Muscle layer of duodenum (tissue), 2 donors: Measurements from ENCODE around the gene C22orf31.
"Not testable (repeated sequence)": the region's sequence is repeated elsewhere in the genome, so short reads cannot be mapped to it uniquely, and the experiment has no call there.

Experiments used
- H3K27ac ChIP-seq: one replicate; pipeline ENCODE4 v1.7.0; 2013; ENCODE audit warnings: mild to moderate bottlenecking, low read length
- H3K27me3 ChIP-seq: one replicate; pipeline ENCODE4 v1.7.0; 2013; ENCODE audit warnings: low read depth, mild to moderate bottlenecking, control low read depth, low read length
- H3K36me3 ChIP-seq, 2 donors: one replicate each; pipeline ENCODE4 v1.7.0; 2013; ENCODE audit warnings: low read length in 2 of 2, control low read depth in 1 of 2, mild to moderate bottlenecking in 1 of 2; ENCODE audit not compliant: insufficient read depth in 2 of 2, control insufficient read depth in 1 of 2
- H3K4me1 ChIP-seq, 2 donors: one replicate each; pipeline ENCODE4 v1.7.0; 2013; ENCODE audit warnings: low read length in 2 of 2, mild to moderate bottlenecking in 2 of 2, control low read depth in 1 of 2, moderate library complexity in 1 of 2; ENCODE audit not compliant: insufficient read depth in 2 of 2, control insufficient read depth in 1 of 2
- H3K4me3 ChIP-seq, 2 donors: one replicate each; pipeline ENCODE4 v1.7.0; 2013; ENCODE audit warnings: low read length in 2 of 2, low read depth in 1 of 2, mild to moderate bottlenecking in 1 of 2
- H3K9me3 ChIP-seq, 2 donors: one replicate each; pipeline ENCODE4 v1.7.0; 2013; ENCODE audit warnings: low read length in 2 of 2, control low read depth in 1 of 2, mild to moderate bottlenecking in 1 of 2; ENCODE audit not compliant: control insufficient read depth in 1 of 2
- donor health status: healthy.

The C22orf31 gene

DNA sequence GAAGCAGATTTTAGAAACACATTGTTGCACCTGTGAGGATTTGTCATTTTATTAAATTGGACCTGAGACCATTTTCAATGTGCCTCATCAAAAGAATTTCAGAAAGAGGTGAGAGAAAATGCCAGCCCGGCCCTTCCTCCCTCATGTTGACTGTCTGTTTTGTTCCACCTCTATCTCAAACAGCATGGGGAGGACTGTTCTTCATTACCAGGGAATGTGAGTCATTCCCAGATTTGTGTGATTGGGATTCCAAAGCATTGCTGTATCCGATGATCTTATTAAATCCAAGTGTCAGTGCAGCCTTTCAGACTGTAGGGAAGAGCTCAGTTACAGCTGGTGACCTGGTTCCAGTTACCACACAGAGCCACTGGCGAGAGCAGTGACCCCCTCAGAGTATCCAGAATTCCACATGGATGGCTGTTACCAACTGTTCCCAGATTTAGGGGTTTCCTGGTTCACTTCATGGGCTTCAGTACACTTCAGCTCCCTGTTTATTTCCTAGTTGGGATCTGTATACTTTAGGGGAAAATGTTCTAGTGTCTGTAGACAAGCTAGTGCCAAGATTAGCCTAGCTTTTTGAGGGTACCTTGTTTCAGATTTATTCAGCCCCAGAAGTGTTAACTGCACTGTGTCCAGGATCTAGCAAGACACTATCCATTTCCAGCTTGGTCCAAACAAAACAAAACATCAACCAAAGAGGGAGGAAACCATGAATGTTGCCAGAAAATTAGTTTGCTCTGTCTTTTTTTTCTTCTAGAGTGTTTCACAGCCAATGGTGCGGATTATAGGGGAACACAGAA lies 32.1 kb upstream of the C22orf31 start:
- H3K4me1 ChIP-seq, result peaks cover 4 to 14% of the 10 kb centered on the region in 2 donors
- H3K9me3 ChIP-seq, result no peaks in the 10 kb centered on the region
- no peak overlapping the region for H3K27ac ChIP-seq
- no peaks in the 10 kb centered on the region for H3K27me3 ChIP-seq
- H3K36me3 ChIP-seq, result peaks cover 5 to 7% of the 10 kb centered on the region in 2 donors
- no peak overlapping the region for H3K4me3 ChIP-seq

DNA sequence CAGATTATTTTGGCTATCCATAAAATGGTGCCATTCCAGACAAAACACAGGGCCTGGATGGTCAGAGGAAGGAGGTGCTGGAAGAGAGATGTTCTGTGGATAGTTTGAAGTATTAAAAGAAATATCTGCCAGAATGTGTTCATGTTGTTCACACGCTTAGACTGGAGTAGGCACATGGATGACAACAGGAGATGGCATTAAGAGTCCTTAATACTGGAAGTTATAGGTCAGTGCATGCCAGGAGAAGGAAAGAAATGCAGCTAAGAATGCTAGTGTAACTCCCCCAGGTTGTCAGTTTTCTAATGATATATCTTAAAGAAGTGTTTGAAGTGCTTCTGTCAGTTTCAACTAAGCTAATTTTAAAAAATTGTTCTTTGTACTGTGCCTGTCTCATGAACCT lies 31.4 kb upstream of the C22orf31 start:
- H3K27me3 ChIP-seq, result no peaks in the 10 kb centered on the region
- no peak overlapping the region for H3K27ac ChIP-seq

DNA sequence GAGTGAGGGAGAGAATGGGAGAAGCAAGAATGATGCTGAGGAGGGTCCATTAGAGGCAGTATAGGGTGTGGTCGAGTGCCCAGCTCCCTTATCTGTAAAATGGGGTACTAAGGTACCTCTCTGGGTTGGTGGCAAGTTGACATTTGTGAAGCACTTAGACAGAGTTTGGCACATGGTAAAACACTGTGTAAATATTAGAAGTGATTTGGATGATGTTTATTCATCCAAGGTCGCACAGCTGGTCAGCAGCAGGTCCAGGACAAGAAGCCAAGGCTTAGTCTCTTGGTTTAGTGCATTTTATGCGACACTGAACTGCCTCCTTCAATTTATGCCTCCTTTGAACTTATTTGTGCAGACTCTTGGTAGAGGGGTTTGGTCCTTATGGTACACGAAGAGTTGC lies 30.6 kb upstream of the C22orf31 start:
- Histone ChIP-seq H3K27ac (no peak overlapping the region), H3K27me3 (no peaks in the 10 kb centered on the region), H3K9me3 (no peaks in the 10 kb centered on the region), H3K36me3 (peaks cover 0 to 7% of the 10 kb centered on the region in 2 donors), H3K4me3 (no peak overlapping the region), H3K4me1 (peaks cover 4 to 14% of the 10 kb centered on the region in 2 donors)

More for the DNA sequence above, 31.4 kb upstream of the C22orf31 start:
- Histone ChIP-seq H3K36me3 (peaks cover 0 to 7% of the 10 kb centered on the region in 2 donors), H3K4me3 (no peak overlapping the region), H3K9me3 (no peaks in the 10 kb centered on the region), H3K4me1 (peaks cover 4 to 14% of the 10 kb centered on the region in 2 donors)

DNA sequence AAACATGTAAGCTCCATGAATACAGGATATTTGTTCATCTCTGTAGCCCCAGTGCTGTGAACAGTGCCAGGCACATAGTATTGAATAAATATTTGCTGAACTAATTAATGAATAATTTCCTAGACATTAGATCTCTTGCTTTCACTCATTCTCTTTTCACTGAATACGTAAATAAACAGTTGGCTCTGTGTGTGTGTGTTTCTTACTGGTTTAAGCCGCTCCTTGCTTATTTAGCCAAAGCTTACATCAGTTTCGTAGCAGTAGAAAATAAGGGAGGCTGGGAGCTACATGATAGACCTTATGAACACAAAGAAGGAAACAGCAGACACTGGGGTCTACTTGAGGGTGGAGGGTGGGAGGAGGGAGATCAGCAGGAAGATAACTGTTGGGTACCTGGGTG lies 28.4 kb upstream of the C22orf31 start:
- Histone ChIP-seq H3K27me3 (no peaks in the 10 kb centered on the region), H3K36me3 (peaks cover 0 to 2% of the 10 kb centered on the region in 2 donors), H3K4me1 (peaks cover 0 to 14% of the 10 kb centered on the region in 2 donors), H3K27ac (no peak overlapping the region), H3K4me3 (no peak overlapping the region), H3K9me3 (no peaks in the 10 kb centered on the region)

DNA sequence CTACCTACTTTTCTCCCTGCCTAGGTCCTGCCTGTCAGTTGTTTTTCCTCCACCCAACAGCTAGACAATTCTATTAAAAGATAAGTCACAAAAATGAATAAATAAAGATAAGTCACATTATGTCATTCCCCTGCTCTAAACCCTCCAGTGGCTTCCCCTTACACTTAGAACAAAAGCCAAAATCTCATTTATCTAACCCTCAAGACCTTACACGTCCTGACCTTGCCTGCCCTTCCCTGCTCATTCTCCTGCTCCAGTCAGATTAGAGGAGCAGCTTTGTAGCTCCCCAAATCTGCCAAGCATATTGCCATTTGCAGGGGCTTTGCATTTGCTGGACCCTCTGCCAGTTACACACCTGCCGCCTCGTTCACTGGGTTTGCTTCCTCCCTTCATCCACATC lies 27.9 kb upstream of the C22orf31 start:
- Histone ChIP-seq H3K4me1 (peaks cover 0 to 14% of the 10 kb centered on the region in 2 donors), H3K9me3 (no peaks in the 10 kb centered on the region), H3K36me3 (no peaks in the 10 kb centered on the region), H3K27ac (no peak overlapping the region), H3K27me3 (no peaks in the 10 kb centered on the region), H3K4me3 (no peak overlapping the region)

DNA sequence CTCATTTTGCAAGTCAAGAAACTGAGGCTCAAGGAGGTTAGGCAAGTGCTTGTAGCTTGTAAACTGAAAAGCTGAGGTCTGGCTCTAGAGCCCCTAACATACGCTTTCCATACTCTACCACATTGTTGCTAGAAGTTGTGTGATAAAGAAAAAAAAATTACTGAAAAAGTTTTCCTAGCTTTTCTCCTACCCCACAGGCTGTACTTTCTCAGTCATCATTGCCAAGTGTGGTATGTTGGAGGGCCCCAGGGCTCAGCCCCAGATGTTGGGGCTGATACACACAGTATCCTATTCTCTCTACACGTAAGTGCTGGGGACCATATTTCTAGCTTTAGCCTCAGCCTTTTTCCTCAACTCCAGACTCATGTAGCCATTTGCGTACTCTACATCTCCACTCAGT lies 27.2 kb upstream of the C22orf31 start:
- no peaks in the 10 kb centered on the region for H3K36me3 ChIP-seq
- H3K9me3 ChIP-seq, result no peaks in the 10 kb centered on the region
- H3K4me1 ChIP-seq, result peaks cover 0 to 10% of the 10 kb centered on the region in 2 donors
- no peak overlapping the region for H3K4me3 ChIP-seq
- no peaks in the 10 kb centered on the region for H3K27me3 ChIP-seq
- H3K27ac ChIP-seq, result no peak overlapping the region

DNA sequence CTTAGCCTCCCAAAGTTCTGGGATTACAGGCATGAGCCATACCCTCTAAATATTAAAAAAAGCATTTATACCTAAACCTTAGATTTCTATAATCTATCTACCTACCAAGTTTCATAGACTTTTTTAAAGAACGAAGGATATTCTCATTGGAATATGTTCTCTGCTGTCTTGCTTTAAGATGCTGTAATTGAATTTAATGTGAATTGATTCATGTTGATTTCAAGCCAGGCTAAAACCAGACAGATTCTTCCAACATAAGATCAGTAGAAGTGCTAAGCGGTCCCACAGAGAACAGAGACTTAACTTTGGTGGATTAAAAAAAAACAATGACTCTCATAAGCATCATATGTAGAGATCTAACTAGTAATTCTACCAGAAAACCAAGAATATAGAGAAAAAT lies 25.4 kb upstream of the C22orf31 start:
- Histone ChIP-seq H3K27ac (no peak overlapping the region), H3K4me3 (no peak overlapping the region)

DNA sequence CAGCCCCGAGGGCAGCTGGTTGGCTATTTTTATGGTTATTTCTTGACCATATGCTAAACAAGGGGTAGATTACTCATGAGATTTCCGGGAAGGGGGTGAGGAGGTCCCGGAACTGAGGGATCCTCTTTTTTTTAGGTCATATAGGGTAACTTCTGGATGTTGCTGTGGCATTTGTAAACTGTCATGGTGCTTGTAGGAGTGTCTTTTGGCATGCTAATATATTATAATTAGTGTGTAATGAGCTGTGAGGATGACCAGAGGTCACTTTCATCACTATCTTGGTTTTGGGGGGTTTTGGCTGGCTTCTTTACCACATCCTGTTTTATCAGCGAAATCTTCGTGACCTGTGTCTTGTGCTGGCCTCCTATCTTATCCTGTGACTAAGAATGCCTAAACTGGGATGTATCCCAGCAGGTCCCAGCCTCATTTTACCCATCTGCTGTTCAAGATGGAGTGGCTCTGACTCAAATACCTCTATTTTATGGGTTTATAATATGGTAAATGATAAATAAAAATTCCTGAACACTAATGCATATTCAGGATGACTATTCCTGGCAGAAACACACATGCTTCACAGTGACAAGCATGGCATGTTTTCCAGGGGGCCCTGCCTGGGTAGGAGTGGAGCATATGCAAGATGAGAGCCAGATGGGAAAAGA lies 22.4 kb upstream of the C22orf31 start:
- H3K36me3 ChIP-seq, result no peaks in the 10 kb centered on the region
- no peaks in the 10 kb centered on the region for H3K27me3 ChIP-seq

More for the DNA sequence above, 25.4 kb upstream of the C22orf31 start:
- Histone ChIP-seq H3K9me3 (no peaks in the 10 kb centered on the region), H3K4me1 (no peaks in the 10 kb centered on the region), H3K36me3 (no peaks in the 10 kb centered on the region), H3K27me3 (no peaks in the 10 kb centered on the region)

DNA sequence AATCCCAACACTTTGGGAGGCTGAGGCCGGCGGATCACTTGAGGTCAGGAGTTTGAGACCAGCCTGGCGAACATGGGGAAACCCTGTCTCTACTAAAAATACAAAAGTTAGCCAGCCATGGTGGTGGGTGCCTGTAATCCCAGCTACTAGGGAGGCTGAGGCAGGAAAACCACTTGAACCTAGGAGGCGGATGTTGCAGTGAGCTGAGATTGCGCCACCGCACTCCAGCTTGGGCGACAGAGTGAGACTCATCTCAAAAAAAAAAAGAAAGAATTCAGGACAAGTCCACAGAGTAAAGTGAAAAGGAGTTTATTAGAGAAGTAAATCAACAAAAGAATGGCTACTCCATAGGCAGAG lies 21.9 kb upstream of the C22orf31 start:
- not testable (repeated sequence) for H3K4me3 ChIP-seq, H3K9me3 ChIP-seq, H3K27me3 ChIP-seq, H3K27ac ChIP-seq, H3K4me1 ChIP-seq, H3K36me3 ChIP-seq

More for the DNA sequence above, 22.4 kb upstream of the C22orf31 start:
- Histone ChIP-seq H3K4me3 (no peak overlapping the region), H3K9me3 (no peaks in the 10 kb centered on the region), H3K4me1 (no peaks in the 10 kb centered on the region), H3K27ac (no peak overlapping the region)

DNA sequence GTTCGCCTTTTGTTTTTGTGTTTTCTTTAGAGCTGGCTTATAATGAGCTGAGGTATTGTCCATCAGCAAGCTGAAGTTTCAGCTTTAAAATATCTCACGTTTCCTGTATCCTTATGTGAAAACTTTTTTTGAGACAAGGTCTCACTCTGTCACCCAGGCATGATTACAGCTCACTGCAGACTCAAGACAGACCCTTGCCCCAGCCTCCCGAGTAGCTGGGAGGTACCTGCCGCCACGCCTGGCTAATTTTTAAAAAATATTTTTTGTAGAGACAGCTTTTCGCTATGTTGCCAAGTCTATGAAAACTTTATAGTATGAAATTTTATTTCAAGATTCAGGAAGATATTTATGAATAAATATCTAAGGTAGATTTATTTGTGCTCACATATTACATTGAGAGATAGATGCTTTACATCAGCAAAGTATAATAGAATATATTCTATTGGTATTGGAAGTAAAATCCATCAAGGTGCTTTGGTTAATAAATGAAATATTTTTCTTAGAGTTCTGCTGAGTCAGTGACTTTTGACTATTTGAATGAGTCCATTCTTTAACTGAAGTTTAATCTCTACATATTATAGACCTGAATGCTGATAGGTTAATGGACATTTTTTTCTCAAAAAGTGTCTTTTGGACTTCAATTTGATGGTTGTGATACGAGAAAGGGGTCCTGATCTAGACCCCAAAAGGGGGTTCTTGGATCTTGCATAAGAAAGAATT lies 21.4 kb upstream of the C22orf31 start:
- Histone ChIP-seq H3K36me3 (no peaks in the 10 kb centered on the region), H3K9me3 (no peaks in the 10 kb centered on the region), H3K4me1 (peaks cover 0 to 3% of the 10 kb centered on the region in 2 donors), H3K27ac (peak overlapping the region; percentile 20), H3K27me3 (no peaks in the 10 kb centered on the region), H3K4me3 (no peak overlapping the region)

DNA sequence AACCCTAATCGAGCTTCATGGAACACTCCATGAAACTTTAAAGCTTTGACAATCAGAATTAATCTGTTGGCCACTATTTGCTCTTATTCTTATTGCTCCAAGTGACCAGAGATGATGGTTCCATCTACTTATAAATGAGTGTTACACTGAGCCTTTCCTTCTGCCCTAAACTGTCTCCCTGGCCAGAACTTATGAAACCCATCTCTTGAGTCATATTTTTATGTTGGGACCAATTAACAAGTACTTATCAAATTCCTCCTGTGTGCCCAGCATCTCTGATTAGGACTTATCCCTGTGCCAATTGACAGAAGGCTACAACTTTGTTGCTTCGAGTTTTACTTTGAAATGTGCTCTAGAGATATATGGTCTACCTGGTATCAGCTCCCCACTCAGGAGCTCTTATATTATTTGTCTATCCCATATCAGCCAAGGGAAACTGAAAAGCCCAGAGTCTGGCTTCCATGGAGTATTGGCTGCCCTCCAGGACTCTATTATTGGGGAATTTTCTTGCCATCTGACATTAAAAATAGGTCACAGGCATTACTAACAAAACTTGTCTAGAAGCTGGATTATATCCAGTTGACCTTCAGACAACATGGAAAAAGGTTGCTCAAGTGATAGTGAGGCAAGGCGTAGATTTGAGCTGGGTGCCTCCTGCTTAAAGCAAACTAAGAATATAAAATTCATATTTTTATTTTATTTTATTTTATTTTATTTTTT lies 20.0 kb upstream of the C22orf31 start:
- Histone ChIP-seq H3K36me3 (no peaks in the 10 kb centered on the region), H3K9me3 (no peaks in the 10 kb centered on the region), H3K27me3 (no peaks in the 10 kb centered on the region), H3K4me3 (no peak overlapping the region), H3K27ac (no peak overlapping the region), H3K4me1 (peaks cover 0 to 3% of the 10 kb centered on the region in 2 donors)
